ENCODE data around the gene APOBEC3B.

GRCh38 chr22:38938925-38939324, 43.2 kb upstream of the APOBEC3B start:
- TF ChIP-seq CTCF (IDR thresholded peaks at IDR 0.05) (no peak), POLR2A (IDR thresholded peaks at IDR 0.05) (no peak)

All from uterus (tissue), 2 donors.